ENCODE data around the gene DAD1.

DAD1 gene

DNA sequence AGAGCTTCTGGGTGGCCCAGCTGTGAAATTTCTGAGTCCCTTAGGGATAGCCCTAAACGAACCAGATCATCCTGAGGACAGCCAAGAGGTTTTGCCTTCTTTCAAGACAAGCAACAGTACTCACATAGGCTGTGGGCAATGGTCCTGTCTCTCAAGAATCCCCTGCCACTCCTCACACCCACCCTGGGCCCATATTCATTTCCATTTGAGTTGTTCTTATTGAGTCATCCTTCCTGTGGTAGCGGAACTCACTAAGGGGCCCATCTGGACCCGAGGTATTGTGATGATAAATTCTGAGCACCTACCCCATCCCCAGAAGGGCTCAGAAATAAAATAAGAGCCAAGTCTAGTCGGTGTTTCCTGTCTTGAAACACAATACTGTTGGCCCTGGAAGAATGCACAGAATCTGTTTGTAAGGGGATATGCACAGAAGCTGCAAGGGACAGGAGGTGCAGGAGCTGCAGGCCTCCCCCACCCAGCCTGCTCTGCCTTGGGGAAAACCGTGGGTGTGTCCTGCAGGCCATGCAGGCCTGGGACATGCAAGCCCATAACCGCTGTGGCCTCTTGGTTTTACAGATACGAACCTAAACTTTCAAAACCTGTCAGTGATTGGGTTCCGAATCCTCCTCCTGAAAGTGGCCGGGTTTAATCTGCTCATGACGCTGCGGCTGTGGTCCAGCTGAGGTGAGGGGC, 38.9 kb downstream of the DAD1 start:
- no peak for DNase-seq (ENCODE audit: low read depth)
- no peak overlapping the region for H3K4me3 ChIP-seq (ENCODE audit: control insufficient read depth, low read depth, low read length)

DNA sequence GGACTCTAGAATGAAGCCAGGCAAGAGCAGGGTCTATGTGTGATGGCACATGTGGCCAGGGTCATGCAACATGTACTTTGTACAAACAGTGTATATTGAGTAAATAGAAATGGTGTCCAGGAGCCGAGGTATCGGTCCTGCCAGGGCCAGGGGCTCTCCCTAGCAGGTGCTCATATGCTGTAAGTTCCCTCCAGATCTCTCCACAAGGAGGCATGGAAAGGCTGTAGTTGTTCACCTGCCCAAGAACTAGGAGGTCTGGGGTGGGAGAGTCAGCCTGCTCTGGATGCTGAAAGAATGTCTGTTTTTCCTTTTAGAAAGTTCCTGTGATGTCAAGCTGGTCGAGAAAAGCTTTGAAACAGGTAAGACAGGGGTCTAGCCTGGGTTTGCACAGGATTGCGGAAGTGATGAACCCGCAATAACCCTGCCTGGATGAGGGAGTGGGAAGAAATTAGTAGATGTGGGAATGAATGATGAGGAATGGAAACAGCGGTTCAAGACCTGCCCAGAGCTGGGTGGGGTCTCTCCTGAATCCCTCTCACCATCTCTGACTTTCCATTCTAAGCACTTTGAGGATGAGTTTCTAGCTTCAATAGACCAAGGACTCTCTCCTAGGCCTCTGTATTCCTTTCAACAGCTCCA, 39.6 kb downstream of the DAD1 start:
- TF ChIP-seq, protein P1, sequence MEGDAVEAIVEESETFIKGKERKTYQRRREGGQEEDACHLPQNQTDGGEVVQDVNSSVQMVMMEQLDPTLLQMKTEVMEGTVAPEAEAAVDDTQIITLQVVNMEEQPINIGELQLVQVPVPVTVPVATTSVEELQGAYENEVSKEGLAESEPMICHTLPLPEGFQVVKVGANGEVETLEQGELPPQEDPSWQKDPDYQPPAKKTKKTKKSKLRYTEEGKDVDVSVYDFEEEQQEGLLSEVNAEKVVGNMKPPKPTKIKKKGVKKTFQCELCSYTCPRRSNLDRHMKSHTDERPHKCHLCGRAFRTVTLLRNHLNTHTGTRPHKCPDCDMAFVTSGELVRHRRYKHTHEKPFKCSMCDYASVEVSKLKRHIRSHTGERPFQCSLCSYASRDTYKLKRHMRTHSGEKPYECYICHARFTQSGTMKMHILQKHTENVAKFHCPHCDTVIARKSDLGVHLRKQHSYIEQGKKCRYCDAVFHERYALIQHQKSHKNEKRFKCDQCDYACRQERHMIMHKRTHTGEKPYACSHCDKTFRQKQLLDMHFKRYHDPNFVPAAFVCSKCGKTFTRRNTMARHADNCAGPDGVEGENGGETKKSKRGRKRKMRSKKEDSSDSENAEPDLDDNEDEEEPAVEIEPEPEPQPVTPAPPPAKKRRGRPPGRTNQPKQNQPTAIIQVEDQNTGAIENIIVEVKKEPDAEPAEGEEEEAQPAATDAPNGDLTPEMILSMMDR (conservative IDR thresholded peaks at IDR 0.05; ENCODE audit: control insufficient read depth, insufficient read depth, low read depth, low read length): no peak
- H3K4me3 ChIP-seq (ENCODE audit: control insufficient read depth, low read depth, low read length): no peak overlapping the region
- DNase-seq (ENCODE audit: low read depth): no peak

More for the DNA sequence above, 38.9 kb downstream of the DAD1 start:
- TF ChIP-seq, protein P1 (conservative IDR thresholded peaks at IDR 0.05; ENCODE audit: control insufficient read depth, insufficient read depth, low read depth, low read length): no peak

DNA sequence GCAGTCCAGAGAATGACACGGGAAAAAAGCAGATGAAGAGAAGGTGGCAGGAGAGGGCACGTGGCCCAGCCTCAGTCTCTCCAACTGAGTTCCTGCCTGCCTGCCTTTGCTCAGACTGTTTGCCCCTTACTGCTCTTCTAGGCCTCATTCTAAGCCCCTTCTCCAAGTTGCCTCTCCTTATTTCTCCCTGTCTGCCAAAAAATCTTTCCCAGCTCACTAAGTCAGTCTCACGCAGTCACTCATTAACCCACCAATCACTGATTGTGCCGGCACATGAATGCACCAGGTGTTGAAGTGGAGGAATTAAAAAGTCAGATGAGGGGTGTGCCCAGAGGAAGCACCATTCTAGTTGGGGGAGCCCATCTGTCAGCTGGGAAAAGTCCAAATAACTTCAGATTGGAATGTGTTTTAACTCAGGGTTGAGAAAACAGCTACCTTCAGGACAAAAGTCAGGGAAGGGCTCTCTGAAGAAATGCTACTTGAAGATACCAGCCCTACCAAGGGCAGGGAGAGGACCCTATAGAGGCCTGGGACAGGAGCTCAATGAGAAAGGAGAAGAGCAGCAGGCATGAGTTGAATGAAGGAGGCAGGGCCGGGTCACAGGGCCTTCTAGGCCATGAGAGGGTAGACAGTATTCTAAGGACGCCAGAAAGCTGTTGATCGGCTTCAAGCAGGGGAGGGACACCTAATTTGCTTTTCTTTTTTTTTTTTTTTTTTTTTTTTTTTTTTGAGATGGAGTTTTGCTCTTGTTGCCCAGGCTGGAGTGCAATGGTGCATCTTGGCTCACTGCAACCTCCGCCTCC, 40.9 kb downstream of the DAD1 start:
- H3K4me3 ChIP-seq (ENCODE audit: control insufficient read depth, low read depth, low read length): no peak overlapping the region
- TF ChIP-seq, protein P1 (conservative IDR thresholded peaks at IDR 0.05; ENCODE audit: control insufficient read depth, insufficient read depth, low read depth, low read length): no peak

DNA sequence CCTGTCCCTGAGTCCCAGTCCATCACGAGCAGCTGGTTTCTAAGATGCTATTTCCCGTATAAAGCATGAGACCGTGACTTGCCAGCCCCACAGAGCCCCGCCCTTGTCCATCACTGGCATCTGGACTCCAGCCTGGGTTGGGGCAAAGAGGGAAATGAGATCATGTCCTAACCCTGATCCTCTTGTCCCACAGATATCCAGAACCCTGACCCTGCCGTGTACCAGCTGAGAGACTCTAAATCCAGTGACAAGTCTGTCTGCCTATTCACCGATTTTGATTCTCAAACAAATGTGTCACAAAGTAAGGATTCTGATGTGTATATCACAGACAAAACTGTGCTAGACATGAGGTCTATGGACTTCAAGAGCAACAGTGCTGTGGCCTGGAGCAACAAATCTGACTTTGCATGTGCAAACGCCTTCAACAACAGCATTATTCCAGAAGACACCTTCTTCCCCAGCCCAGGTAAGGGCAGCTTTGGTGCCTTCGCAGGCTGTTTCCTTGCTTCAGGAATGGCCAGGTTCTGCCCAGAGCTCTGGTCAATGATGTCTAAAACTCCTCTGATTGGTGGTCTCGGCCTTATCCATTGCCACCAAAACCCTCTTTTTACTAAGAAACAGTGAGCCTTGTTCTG, 41.6 kb downstream of the DAD1 start:
- TF ChIP-seq, protein P1 (conservative IDR thresholded peaks at IDR 0.05; ENCODE audit: control insufficient read depth, insufficient read depth, low read depth, low read length): no peak
- no peak overlapping the region for H3K4me3 ChIP-seq (ENCODE audit: control insufficient read depth, low read depth, low read length)
- DNase-seq (ENCODE audit: low read depth): no peak

More for the DNA sequence above, 40.9 kb downstream of the DAD1 start:
- DNase-seq (ENCODE audit: low read depth): no peak

DNA sequence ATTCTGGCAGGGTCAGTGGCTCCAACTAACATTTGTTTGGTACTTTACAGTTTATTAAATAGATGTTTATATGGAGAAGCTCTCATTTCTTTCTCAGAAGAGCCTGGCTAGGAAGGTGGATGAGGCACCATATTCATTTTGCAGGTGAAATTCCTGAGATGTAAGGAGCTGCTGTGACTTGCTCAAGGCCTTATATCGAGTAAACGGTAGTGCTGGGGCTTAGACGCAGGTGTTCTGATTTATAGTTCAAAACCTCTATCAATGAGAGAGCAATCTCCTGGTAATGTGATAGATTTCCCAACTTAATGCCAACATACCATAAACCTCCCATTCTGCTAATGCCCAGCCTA, 42.3 kb downstream of the DAD1 start:
- H3K4me3 ChIP-seq (ENCODE audit: control insufficient read depth, low read depth, low read length): no peak overlapping the region
- TF ChIP-seq, protein P1 (conservative IDR thresholded peaks at IDR 0.05; ENCODE audit: control insufficient read depth, insufficient read depth, low read depth, low read length): no peak

More for the DNA sequence above, 42.3 kb downstream of the DAD1 start:
- DNase-seq (ENCODE audit: low read depth): no peak
